HEK293T (cell line): ENCODE results near the gene NOL9.

Experiments
- CTCF ChIA-PET: fragments of 350-600 bp; formaldehyde crosslinking; extraction: SDS; loops from one replicate; lab custom pipeline; 2021; ENCODE audit warnings: antibody characterized with exemption, inconsistent platforms; lab: Yijun Ruan, JAX
- POLR2A ChIA-PET: fragments of 350-600 bp; formaldehyde crosslinking; extraction: SDS; loops from one replicate; lab custom pipeline; 2020; ENCODE audit warnings: antibody characterized with exemption, inconsistent platforms; lab: Yijun Ruan, JAX
- DNase-seq: peaks from one replicate; pipeline ENCODE4 v3.0.0; 2012; ENCODE audit warnings: mixed read lengths; ENCODE audit errors: extremely low spot score
- ARNT ChIP-seq: fragments of 450-650 bp; IDR thresholded peaks from 2 replicates; pipeline ENCODE4 v1.6.1; 2017; ENCODE audit warnings: mild to moderate bottlenecking
- BHLHE40 ChIP-seq: fragments of 450-650 bp; IDR thresholded peaks from 2 replicates; pipeline ENCODE4 v1.6.1; 2016; ENCODE audit warnings: mild to moderate bottlenecking, moderate library complexity, borderline replicate concordance
- CTBP1 ChIP-seq: fragments of 450-650 bp; IDR thresholded peaks from 2 replicates; pipeline ENCODE4 v1.6.1; 2016; ENCODE audit warnings: borderline replicate concordance
- ELF4 ChIP-seq: fragments of 450-650 bp; IDR thresholded peaks from 2 replicates; pipeline ENCODE4 v1.6.1; 2017; ENCODE audit warnings: antibody characterized with exemption
- FOXA1 ChIP-seq: fragments of 450-650 bp; IDR thresholded peaks from 2 replicates; pipeline ENCODE4 v1.6.1; 2016; ENCODE audit warnings: mild to moderate bottlenecking
- FOXK2 ChIP-seq: fragments of 450-650 bp; IDR thresholded peaks from 2 replicates; pipeline ENCODE4 v1.6.1; 2016; ENCODE audit warnings: mild to moderate bottlenecking
- FOXM1 ChIP-seq: fragments of 450-650 bp; IDR thresholded peaks from 2 replicates; pipeline ENCODE4 v1.6.1; 2017; ENCODE audit warnings: mild to moderate bottlenecking, borderline replicate concordance
- HDGF ChIP-seq: fragments of 450-650 bp; IDR thresholded peaks from 2 replicates; pipeline ENCODE4 v1.6.1; 2017; ENCODE audit warnings: antibody characterized with exemption, borderline replicate concordance
- L3MBTL2 ChIP-seq: fragments of 450-650 bp; conservative IDR thresholded peaks from 2 replicates; pipeline ENCODE4 v1.6.1; 2016; ENCODE audit warnings: mild to moderate bottlenecking
- LEF1 ChIP-seq: fragments of 450-650 bp; IDR thresholded peaks from 2 replicates; pipeline ENCODE4 v1.6.1; 2017; ENCODE audit warnings: mild to moderate bottlenecking, borderline replicate concordance
- NFRKB ChIP-seq: fragments of 450-650 bp; IDR thresholded peaks from 2 replicates; pipeline ENCODE4 v1.6.1; 2016; ENCODE audit warnings: mild to moderate bottlenecking, moderate library complexity
- SP1 ChIP-seq: fragments of 450-650 bp; IDR thresholded peaks from 2 replicates; pipeline ENCODE4 v1.6.1; 2017
- SUZ12 ChIP-seq: fragments of 450-650 bp; IDR thresholded peaks from 2 replicates; pipeline ENCODE4 v1.6.1; 2016; ENCODE audit warnings: mild to moderate bottlenecking
- TARDBP ChIP-seq: fragments of 450-650 bp; IDR thresholded peaks from 2 replicates; pipeline ENCODE4 v1.6.1; 2016
- ZNF384 ChIP-seq: fragments of 450-650 bp; IDR thresholded peaks from 2 replicates; pipeline ENCODE4 v1.6.1; 2016
- TF ChIP-seq, protein P1 (sequence below): fragments of 450-650 bp; IDR thresholded peaks from 2 replicates; pipeline ENCODE4 v1.6.1; 2016

NOL9 gene

DNA sequence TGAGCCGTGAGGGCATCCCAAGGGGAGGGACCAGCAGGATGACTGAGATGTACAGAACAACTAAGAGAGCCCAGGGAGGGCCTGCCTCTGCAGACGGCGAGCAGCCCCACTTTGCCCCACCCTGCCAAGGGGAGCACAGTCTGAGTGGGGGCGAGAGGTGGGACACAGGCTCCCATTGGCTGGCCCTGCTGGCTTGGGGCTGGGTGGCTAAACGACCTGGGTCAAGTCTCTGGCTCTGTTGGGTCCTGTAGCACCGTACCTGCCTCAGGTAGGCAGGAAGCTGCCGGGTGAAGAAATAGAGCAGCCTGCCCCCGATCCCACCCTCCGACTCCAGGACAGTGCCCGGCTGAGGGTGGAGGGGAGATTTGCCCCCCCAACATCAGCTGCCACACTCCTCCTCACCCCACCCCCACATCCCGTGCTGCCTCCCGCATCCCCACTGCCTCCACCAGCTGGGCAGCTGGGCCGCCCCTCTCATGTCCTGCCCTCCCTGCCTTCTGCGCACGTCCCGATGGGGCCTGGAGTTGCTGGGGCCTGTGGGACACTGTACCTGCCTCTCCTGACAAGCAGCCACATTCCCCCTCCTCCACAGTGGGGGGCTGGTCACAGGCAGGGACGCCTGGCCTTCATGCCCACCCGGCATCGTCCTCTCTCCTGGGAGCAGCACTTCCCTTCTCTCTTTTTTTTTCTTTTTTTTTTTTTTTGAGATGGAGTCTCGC lies 50.3 kb downstream of the NOL9 start:
- ChIA-PET POLR2A (interaction anchor here (1.0 kb wide), 1 partner anchor 15 kb away, joined by 4 read pairs; no protein-coding TSS in a partner anchor), CTCF (interaction anchor here (1.2 kb wide), 1 partner anchor 14 kb away, joined by 3 read pairs; no protein-coding TSS in a partner anchor)
- no peak for DNase-seq
- TF ChIP-seq SP1 (no peak), SUZ12 (no peak), FOXK2 (no peak), ARNT (no peak), ZNF384 (no peak), TARDBP (no peak), LEF1 (no peak), L3MBTL2 (no peak), FOXA1 (no peak), CTBP1 (no peak), BHLHE40 (no peak), FOXM1 (no peak), NFRKB (no peak), ELF4 (no peak)
- TF ChIP-seq, protein P1, sequence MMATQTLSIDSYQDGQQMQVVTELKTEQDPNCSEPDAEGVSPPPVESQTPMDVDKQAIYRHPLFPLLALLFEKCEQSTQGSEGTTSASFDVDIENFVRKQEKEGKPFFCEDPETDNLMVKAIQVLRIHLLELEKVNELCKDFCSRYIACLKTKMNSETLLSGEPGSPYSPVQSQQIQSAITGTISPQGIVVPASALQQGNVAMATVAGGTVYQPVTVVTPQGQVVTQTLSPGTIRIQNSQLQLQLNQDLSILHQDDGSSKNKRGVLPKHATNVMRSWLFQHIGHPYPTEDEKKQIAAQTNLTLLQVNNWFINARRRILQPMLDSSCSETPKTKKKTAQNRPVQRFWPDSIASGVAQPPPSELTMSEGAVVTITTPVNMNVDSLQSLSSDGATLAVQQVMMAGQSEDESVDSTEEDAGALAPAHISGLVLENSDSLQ: no peak

DNA sequence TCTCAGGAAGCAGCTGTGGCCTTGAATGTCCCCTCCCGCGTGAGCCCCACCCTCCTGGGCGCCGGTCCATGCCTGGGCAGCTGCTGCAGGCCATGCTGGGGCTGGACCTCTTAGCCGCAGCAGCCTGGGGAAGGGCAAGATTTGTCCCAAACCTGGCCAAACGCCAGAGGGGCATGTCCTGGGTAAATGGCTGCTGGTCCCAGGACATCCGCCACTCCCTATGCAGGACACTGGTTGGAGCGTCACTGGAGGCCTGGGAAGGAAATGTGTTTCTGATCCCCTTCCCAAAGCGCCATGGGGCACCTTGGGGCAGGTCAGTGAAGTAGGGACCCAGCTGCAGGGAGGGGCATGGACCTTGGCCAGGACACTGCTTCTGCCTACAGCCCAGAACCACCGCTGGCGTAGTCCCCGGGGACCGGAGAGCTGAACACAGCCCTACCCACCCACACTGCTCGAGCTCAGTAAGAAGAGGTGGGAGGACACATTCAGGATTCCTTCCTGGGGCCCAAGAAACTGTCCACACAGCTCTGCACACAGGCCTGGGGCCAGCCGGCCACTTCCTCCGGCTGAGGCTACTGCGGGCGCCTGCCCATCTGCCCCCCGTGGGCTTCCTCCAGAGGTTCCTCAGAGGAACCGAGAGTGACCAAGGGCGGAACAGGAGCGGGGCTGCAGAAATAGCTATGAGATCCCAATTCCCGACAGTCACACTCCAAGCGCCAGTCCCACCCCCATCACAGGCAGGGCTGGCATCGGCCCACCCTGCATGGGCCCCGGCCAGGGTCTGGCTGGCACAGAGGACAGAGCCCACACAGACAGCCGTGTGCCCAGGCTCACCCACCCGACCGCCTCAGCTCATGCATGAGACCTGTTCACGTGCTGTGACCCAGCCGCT lies 52.1 kb downstream of the NOL9 start:
- no peak for DNase-seq
- ChIA-PET CTCF (interaction anchor here (0.6 to 1.2 kb wide), 3 partner anchors 12 to 187 kb away, joined by 3 to 4 read pairs (median 3); no protein-coding TSS in a partner anchor), POLR2A (interaction anchor here (1.0 kb wide), 1 partner anchor 12 kb away, joined by 4 read pairs; no protein-coding TSS in a partner anchor)
- TF ChIP-seq TARDBP: no peak
- TF ChIP-seq SUZ12: no peak
- TF ChIP-seq FOXA1: no peak
- no peak for TF ChIP-seq SP1
- TF ChIP-seq ARNT: no peak
- no peak for TF ChIP-seq FOXK2
- TF ChIP-seq ELF4: no peak
- TF ChIP-seq HDGF: no peak
- TF ChIP-seq L3MBTL2: no peak
- TF ChIP-seq LEF1: no peak
- TF ChIP-seq, protein P1: no peak
- no peak for TF ChIP-seq NFRKB
- TF ChIP-seq FOXM1: no peak
- TF ChIP-seq ZNF384: no peak
- no peak for TF ChIP-seq CTBP1
- TF ChIP-seq BHLHE40: no peak

DNA sequence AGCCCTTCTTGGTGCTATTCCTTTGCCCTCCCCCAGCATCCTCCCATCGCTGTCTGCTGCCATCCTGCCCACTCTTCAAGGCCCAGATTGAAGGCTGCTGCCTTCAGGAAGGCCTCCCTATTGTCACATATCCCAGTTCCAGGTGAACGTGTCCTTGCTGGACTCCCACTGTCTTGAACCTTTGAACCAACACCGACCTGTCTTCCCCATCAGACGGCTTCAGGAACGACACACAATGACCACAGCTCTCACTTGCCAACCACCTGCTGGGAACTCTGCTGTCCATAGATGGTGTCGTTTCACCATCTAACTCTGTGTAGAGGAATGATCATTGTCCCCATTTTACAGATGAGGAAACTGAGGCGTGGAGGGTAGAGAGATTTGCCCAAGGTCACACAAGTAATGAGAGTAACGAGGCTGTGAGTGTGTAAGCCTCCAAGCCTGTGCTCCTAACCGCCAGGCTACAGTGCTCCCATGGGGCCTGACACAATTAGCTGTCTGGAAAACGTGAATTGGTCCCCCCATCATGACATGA lies 53.0 kb downstream of the NOL9 start:
- TF ChIP-seq LEF1 (no peak), TARDBP (no peak), NFRKB (no peak), FOXA1 (no peak), ARNT (no peak), FOXK2 (no peak), CTBP1 (no peak), ZNF384 (no peak)
- TF ChIP-seq, protein P1: no peak
- ChIA-PET POLR2A (no interaction called here), CTCF (interaction anchor here (0.9 kb wide), 1 partner anchor 17 kb away, joined by 7 read pairs; no protein-coding TSS in a partner anchor)
- DNase-seq: no peak

DNA sequence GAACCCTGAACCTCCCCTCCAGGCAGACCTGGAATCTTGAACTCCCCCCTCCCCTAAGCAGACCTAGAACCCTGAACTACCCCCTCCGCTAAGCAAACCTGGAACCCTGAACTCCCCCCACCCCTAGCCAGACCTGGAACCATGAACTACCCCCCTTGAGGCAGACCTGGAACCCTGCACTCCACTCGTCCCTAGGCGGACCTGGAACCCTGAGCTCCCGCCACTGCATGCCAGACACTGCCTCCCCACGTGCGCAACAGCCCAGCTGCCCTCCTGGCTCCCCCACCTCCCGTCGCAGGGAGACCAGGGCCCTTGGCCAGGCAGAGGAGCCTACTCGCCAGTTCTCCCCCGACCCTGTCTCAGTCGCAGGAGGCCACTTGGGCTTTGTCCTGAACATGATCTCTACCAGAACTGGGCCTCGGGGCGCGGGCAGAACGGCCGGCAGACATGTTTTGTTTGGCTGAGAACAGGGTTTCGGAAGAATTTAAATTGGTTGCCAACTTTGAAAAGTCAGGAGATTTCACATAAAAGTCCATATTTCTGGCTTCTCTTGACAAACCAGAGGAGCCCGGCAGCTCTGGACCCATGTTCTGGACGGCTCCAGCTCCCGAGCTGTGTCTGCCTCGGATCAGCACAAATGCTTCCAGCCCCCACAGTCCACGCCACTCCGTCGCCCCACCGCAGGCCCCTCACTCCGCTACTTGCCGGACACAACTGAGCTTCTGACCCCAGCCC lies 53.6 kb downstream of the NOL9 start:
- ChIA-PET CTCF (interaction anchor here (0.6 to 2.5 kb wide), 3 partner anchors 10 to 18 kb away, joined by 4 to 9 read pairs (median 7); no protein-coding TSS in a partner anchor), POLR2A (no interaction called here)
- DNase-seq: no peak
- TF ChIP-seq LEF1 (no peak), SP1 (no peak), ZNF384 (no peak), NFRKB (no peak), FOXK2 (no peak), BHLHE40 (no peak), L3MBTL2 (no peak), FOXM1 (no peak), FOXA1 (no peak), CTBP1 (no peak), ARNT (no peak), HDGF (no peak), SUZ12 (no peak), TARDBP (no peak), ELF4 (no peak)
- TF ChIP-seq, protein P1: no peak
